Measurements from ENCODE around the gene DOHH. TPM values are rescaled to one million over a fixed set of nuclear protein-coding genes. Genes with fewer than 3 reads are reported as not detected.

Gene DOHH
- total and polyA plus RNA-seq, 2 donors (not counting 3 experiments of a cell fraction or from before 2014, with no cell fraction given), result 8.7 to 15.2 TPM

DNA sequence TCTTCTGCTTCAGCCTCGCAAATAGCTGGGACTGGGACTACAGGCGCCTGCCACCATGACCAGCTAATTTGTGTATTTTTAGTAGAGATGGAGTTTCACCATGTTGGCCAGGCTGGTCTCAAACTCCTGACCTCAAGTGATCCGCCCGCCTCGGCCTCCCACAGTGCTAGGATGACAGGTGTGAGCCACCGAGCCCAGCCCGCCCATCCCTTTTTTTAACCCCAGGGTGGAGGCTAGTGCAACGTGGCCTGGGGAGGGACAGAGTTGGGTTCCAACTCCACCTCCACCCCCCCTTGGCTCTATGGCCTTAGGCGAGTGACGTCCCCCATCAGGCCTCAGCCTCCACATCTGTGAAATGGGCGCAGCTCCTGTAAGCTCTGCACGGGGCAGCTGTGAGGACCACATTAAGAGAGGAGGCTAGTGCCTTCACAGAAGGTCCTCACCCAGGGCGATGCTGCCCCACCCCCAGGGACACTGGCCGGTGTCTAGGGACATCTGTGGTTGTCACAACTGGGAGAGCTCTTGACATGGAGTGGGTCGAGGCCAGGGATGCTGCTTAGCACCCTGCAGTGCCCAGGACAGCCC lies 57.9 kb downstream of the DOHH start:
- H2AFZ ChIP-seq (ENCODE audit: low read depth, low read length), result no peak overlapping the region
- BruUV-seq (replicated peaks), result no TSS peak
- TF ChIP-seq FOS (IDR thresholded peaks at IDR 0.05; ENCODE audit: borderline replicate concordance, insufficient read depth, low read length), result no peak
- TF ChIP-seq, protein P1, sequence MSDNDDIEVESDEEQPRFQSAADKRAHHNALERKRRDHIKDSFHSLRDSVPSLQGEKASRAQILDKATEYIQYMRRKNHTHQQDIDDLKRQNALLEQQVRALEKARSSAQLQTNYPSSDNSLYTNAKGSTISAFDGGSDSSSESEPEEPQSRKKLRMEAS (IDR thresholded peaks at IDR 0.05; ENCODE audit: insufficient read depth, insufficient read length), result no peak
- no peak for TF ChIP-seq POLR2AphosphoS5 (IDR thresholded peaks at IDR 0.05; ENCODE audit: insufficient read depth, low read depth, low read length)
- no peak for TF ChIP-seq GATA2 (IDR thresholded peaks at IDR 0.05; ENCODE audit: insufficient read depth, insufficient read length, low read depth, low read length)
- TF ChIP-seq MYC (IDR thresholded peaks at IDR 0.05; ENCODE audit: low read depth, low read length), result no peak
- TF ChIP-seq, protein P2, sequence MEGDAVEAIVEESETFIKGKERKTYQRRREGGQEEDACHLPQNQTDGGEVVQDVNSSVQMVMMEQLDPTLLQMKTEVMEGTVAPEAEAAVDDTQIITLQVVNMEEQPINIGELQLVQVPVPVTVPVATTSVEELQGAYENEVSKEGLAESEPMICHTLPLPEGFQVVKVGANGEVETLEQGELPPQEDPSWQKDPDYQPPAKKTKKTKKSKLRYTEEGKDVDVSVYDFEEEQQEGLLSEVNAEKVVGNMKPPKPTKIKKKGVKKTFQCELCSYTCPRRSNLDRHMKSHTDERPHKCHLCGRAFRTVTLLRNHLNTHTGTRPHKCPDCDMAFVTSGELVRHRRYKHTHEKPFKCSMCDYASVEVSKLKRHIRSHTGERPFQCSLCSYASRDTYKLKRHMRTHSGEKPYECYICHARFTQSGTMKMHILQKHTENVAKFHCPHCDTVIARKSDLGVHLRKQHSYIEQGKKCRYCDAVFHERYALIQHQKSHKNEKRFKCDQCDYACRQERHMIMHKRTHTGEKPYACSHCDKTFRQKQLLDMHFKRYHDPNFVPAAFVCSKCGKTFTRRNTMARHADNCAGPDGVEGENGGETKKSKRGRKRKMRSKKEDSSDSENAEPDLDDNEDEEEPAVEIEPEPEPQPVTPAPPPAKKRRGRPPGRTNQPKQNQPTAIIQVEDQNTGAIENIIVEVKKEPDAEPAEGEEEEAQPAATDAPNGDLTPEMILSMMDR (IDR thresholded peaks at IDR 0.05; ENCODE audit: extremely low read depth in 1 of 2, insufficient read depth in 1 of 2, low read depth in 1 of 2, low read length in 2 of 2), result no peak
- no peak for TF ChIP-seq POLR2A (IDR thresholded peaks at IDR 0.05; ENCODE audit: low read depth, low read length)
- TF ChIP-seq EZH2 (IDR thresholded peaks at IDR 0.05; ENCODE audit: borderline replicate concordance, low read depth, low read length, severe bottlenecking), result no peak
- no peak for TF ChIP-seq JUN (IDR thresholded peaks at IDR 0.05; ENCODE audit: borderline replicate concordance, insufficient read depth, insufficient read length, low read depth)
- H4K20me1 ChIP-seq (replicated peaks; ENCODE audit: control insufficient read depth, extremely low read depth, insufficient read depth, low read length), result no peaks in the 10 kb centered on the region
- no peak overlapping the region for H3K27ac ChIP-seq (ENCODE audit: insufficient read depth, low read depth, low read length)
- DNase-seq (ENCODE audit: low read depth, low spot score) (no peak), FAIRE-seq (no peak)
- H3K36me3 ChIP-seq (ENCODE audit: control insufficient read depth in 2 of 2, extremely low read depth in 1 of 2, insufficient read depth in 2 of 2, low read length in 2 of 2), result peaks cover 0 to 19% of the 10 kb centered on the region in 2 experiments
- no peaks in the 10 kb centered on the region for H3K9me3 ChIP-seq (replicated peaks; ENCODE audit: control insufficient read depth, insufficient read depth, low read length)
- ChIA-PET CTCF (interaction anchor here (0.6 kb wide), 1 partner anchor 16 kb away, joined by 3 read pairs; no protein-coding TSS in a partner anchor), POLR2A (no interaction called here)
- no peaks in the 10 kb centered on the region for H3K9me1 ChIP-seq (replicated peaks; ENCODE audit: control insufficient read depth, extremely low read depth, insufficient read depth, low read length)
- peaks cover 20% of the 10 kb centered on the region for H3K4me1 ChIP-seq (ENCODE audit: control insufficient read depth, extremely low read depth, insufficient read depth, low read length)
- no peak overlapping the region for H3K4me3 ChIP-seq (replicated peaks in 1 of 3; ENCODE audit: insufficient read depth in 1 of 3, low read depth in 1 of 3, low read length in 3 of 3)
- dilution Hi-C loops (cut with MboI; ENCODE audit: extremely low pct_ligation_motif_present, low sequenced_read_pairs) (no loop called here), intact Hi-C loops (cut with micrococcal nuclease) (no loop called here)
- H3K27me3 ChIP-seq (ENCODE audit: control insufficient read depth in 2 of 2, insufficient read depth in 2 of 2, low read length in 2 of 2), result no peaks in the 10 kb centered on the region
- no peak overlapping the region for H3K9ac ChIP-seq (replicated peaks; ENCODE audit: extremely low read depth, insufficient read depth, low read length)
- peaks cover 13% of the 10 kb centered on the region for H3K79me2 ChIP-seq (ENCODE audit: control insufficient read depth, insufficient read depth, low read length)
- no peak overlapping the region for H3K4me2 ChIP-seq (ENCODE audit: insufficient read depth, low read length)

All from endothelial cell of umbilical vein (primary cell).